IMR-90 (cell line): ENCODE measurements around the gene CCDC32. TPM values are rescaled to one million over a fixed set of nuclear protein-coding genes. Genes with fewer than 3 reads are reported as not detected.

Experiments used
- ATAC-seq: fragments of 200-7000 bp; cut with Tn5 transposase; 2 replicates; pipeline ENCODE4 v1.9.1; 2020; ENCODE audit warnings: low read depth, mild to moderate bottlenecking, moderate library complexity
- BruUV-seq: library from RNA; stranded (reverse); fragments of 400-500 nt; replicated peaks from 2 replicates; lab custom pipeline; 2021; lab: Mats Ljungman, UMichigan
- CTCF ChIA-PET: fragments of 300-600 bp; formaldehyde crosslinking; extraction: SDS; loops from one replicate; lab custom pipeline; 2021; ENCODE audit warnings: antibody characterized with exemption; lab: Yijun Ruan, JAX
- POLR2A ChIA-PET: fragments of 300-600 bp; sonication (Branson Sonifier 250); formaldehyde crosslinking; loops from one replicate; lab custom pipeline; 2022; ENCODE audit warnings: antibody characterized with exemption; ENCODE audit not compliant: unreplicated experiment; lab: Charles Lee
- DNase-seq: peaks from one replicate; pipeline ENCODE4 v3.0.0; 2013
- H2AFZ ChIP-seq: replicated peaks from 2 replicates; pipeline ENCODE3; 2013; ENCODE audit warnings: low read length, mild to moderate bottlenecking; ENCODE audit not compliant: poor library complexity
- H2AK5ac ChIP-seq: 2 replicates; pipeline ENCODE4 v1.6.1; 2013; ENCODE audit warnings: low read depth, low read length, inconsistent platforms
- H2AK9ac ChIP-seq: replicated peaks from 2 replicates; pipeline ENCODE3; 2013; ENCODE audit warnings: mild to moderate bottlenecking, low read depth, low read length, moderate library complexity; ENCODE audit not compliant: poor library complexity
- H2BK120ac ChIP-seq: 2 replicates; pipeline ENCODE4 v1.6.1; 2013; ENCODE audit warnings: low read depth, low read length, inconsistent platforms
- H2BK15ac ChIP-seq: 3 replicates; pipeline ENCODE4 v1.6.1; 2013; ENCODE audit warnings: low read depth, low read length, inconsistent platforms
- H2BK20ac ChIP-seq: 2 replicates; pipeline ENCODE4 v1.6.1; 2013; ENCODE audit warnings: low read depth, mild to moderate bottlenecking, inconsistent platforms, low read length, moderate library complexity
- H2BK5ac ChIP-seq: 2 replicates; pipeline ENCODE4 v1.6.1; 2013; ENCODE audit warnings: mild to moderate bottlenecking, low read depth, low read length, inconsistent platforms; ENCODE audit not compliant: poor library complexity, severe bottlenecking
- H3K14ac ChIP-seq: replicated peaks from 2 replicates; pipeline ENCODE4 v1.6.1; 2013; ENCODE audit warnings: low read depth, low read length, inconsistent platforms
- H3K18ac ChIP-seq: 2 replicates; pipeline ENCODE4 v1.6.1; 2013; ENCODE audit warnings: low read depth, low read length, control low read depth
- H3K23ac ChIP-seq: 2 replicates; pipeline ENCODE4 v1.6.1; 2013; ENCODE audit warnings: low read depth, low read length, inconsistent platforms
- H3K27ac ChIP-seq: 2 replicates; pipeline ENCODE4 v1.5.1; 2013; ENCODE audit warnings: mild to moderate bottlenecking, control low read depth, low read length; ENCODE audit not compliant: insufficient read depth
- H3K27me3 ChIP-seq: 2 replicates; pipeline ENCODE4 v1.6.1; 2013; ENCODE audit warnings: low read length; ENCODE audit not compliant: control insufficient read depth, insufficient read depth
- H3K36me3 ChIP-seq: 2 replicates; pipeline ENCODE4 v1.6.1; 2013; ENCODE audit warnings: low read length, mixed read lengths; ENCODE audit not compliant: control insufficient read depth, insufficient read depth
- H3K4ac ChIP-seq: 2 replicates; pipeline ENCODE4 v1.6.1; 2013; ENCODE audit warnings: low read depth, low read length, inconsistent platforms
- H3K4me1 ChIP-seq: 2 replicates; pipeline ENCODE4 v1.6.1; 2013; ENCODE audit warnings: low read length, mixed read lengths; ENCODE audit not compliant: control insufficient read depth, insufficient read depth
- H3K4me2 ChIP-seq: 2 replicates; pipeline ENCODE4 v1.6.1; 2013; ENCODE audit warnings: low read depth, mild to moderate bottlenecking, control low read depth, low read length, moderate library complexity
- H3K4me3 ChIP-seq: 2 replicates; pipeline ENCODE4 v1.5.1; 2013; ENCODE audit warnings: low read depth, mild to moderate bottlenecking, control low read depth, low read length, moderate library complexity; ENCODE audit not compliant: insufficient read depth
- H3K56ac ChIP-seq: 2 replicates; pipeline ENCODE4 v1.6.1; 2013; ENCODE audit warnings: low read length, inconsistent platforms; ENCODE audit not compliant: insufficient read depth; ENCODE audit errors: extremely low read depth
- H3K79me1 ChIP-seq, 2 experiments: 2 replicates each; pipeline ENCODE4 v1.6.1; 2013; ENCODE audit warnings: low read length in 2 of 2, inconsistent platforms in 1 of 2, low read depth in 1 of 2
- H3K9ac ChIP-seq: 2 replicates; pipeline ENCODE4 v1.6.1; 2013; ENCODE audit warnings: low read depth, low read length, control low read depth
- H3K9me1 ChIP-seq: 2 replicates; pipeline ENCODE4 v1.6.1; 2013; ENCODE audit warnings: low read length, inconsistent platforms; ENCODE audit not compliant: insufficient read depth
- H3K9me3 ChIP-seq: 2 replicates; pipeline ENCODE4 v1.6.1; 2013; ENCODE audit warnings: low read length; ENCODE audit not compliant: control insufficient read depth, insufficient read depth
- H4K20me1 ChIP-seq: 2 replicates; pipeline ENCODE4 v1.6.1; 2013; ENCODE audit warnings: low read length, inconsistent platforms; ENCODE audit not compliant: insufficient read depth
- H4K5ac ChIP-seq: 2 replicates; pipeline ENCODE4 v1.6.1; 2013; ENCODE audit warnings: mild to moderate bottlenecking, low read depth, low read length, control low read depth
- H4K8ac ChIP-seq, 2 experiments: 2 replicates each; pipeline ENCODE4 v1.6.1; 2013; ENCODE audit warnings: low read depth in 2 of 2, low read length in 2 of 2, control low read depth in 1 of 2, inconsistent platforms in 1 of 2
- H4K91ac ChIP-seq: 2 replicates; pipeline ENCODE4 v1.6.1; 2013; ENCODE audit warnings: low read depth, low read length, inconsistent platforms; ENCODE audit not compliant: insufficient read depth
- BHLHE40 ChIP-seq: fragments of 150-350 bp; IDR thresholded peaks from 2 replicates; pipeline ENCODE4 v1.6.1; 2016; ENCODE audit warnings: mild to moderate bottlenecking, low read depth, low read length
- CEBPB ChIP-seq: IDR thresholded peaks from 2 replicates; pipeline ENCODE4 v1.6.1; 2012; ENCODE audit warnings: low read depth, low read length, improper control_type of control experiment
- CHD1 ChIP-seq: IDR thresholded peaks from 2 replicates; pipeline ENCODE4 v1.6.1; 2012; ENCODE audit warnings: low read depth, low read length, improper control_type of control experiment
- CTCF ChIP-seq: conservative IDR thresholded peaks from 2 replicates; pipeline ENCODE4 v1.5.1; 2012; ENCODE audit warnings: mild to moderate bottlenecking, low read depth, low read length, improper control_type of control experiment
- ELK1 ChIP-seq: fragments of 150-350 bp; IDR thresholded peaks from 2 replicates; pipeline ENCODE4 v1.6.1; 2016; ENCODE audit warnings: low read depth, mild to moderate bottlenecking, low read length, moderate library complexity, borderline replicate concordance
- FOS ChIP-seq: fragments of 150-350 bp; IDR thresholded peaks from 2 replicates; pipeline ENCODE4 v1.6.1; 2016; ENCODE audit warnings: low read depth, low read length
- MAFK ChIP-seq: IDR thresholded peaks from 2 replicates; pipeline ENCODE4 v1.6.1; 2012; ENCODE audit warnings: low read depth, low read length, improper control_type of control experiment
- MAZ ChIP-seq: IDR thresholded peaks from 2 replicates; pipeline ENCODE4 v1.6.1; 2012; ENCODE audit warnings: low read depth, mild to moderate bottlenecking, low read length, improper control_type of control experiment, moderate library complexity, borderline replicate concordance
- MXI1 ChIP-seq: IDR thresholded peaks from 2 replicates; pipeline ENCODE4 v1.6.1; 2012; ENCODE audit warnings: low read depth, mild to moderate bottlenecking, low read length, moderate library complexity, borderline replicate concordance
- NFE2L2 ChIP-seq: fragments of 150-350 bp; IDR thresholded peaks from 2 replicates; pipeline ENCODE4 v1.6.1; 2016; ENCODE audit warnings: low read depth, mild to moderate bottlenecking, low read length
- POLR2A ChIP-seq: IDR thresholded peaks from 2 replicates; pipeline ENCODE4 v1.6.1; 2012; ENCODE audit warnings: mild to moderate bottlenecking, low read depth, low read length
- RAD21 ChIP-seq: IDR thresholded peaks from 2 replicates; pipeline ENCODE4 v1.6.1; 2012; ENCODE audit warnings: low read length, improper control_type of control experiment
- RCOR1 ChIP-seq: IDR thresholded peaks from 2 replicates; pipeline ENCODE4 v1.6.1; 2012; ENCODE audit warnings: mild to moderate bottlenecking, low read length, improper control_type of control experiment; ENCODE audit not compliant: insufficient replicate concordance
- RFX5 ChIP-seq: IDR thresholded peaks from 2 replicates; pipeline ENCODE4 v1.8.0; 2012; ENCODE audit warnings: low read depth, mild to moderate bottlenecking, low read length, moderate library complexity
- SMC3 ChIP-seq: fragments of 150-350 bp; IDR thresholded peaks from 2 replicates; pipeline ENCODE4 v1.6.1; 2016; ENCODE audit warnings: low read depth, mild to moderate bottlenecking, antibody characterized with exemption, low read length, moderate library complexity
- USF2 ChIP-seq: fragments of 150-350 bp; IDR thresholded peaks from 2 replicates; pipeline ENCODE4 v1.6.1; 2017; ENCODE audit warnings: mild to moderate bottlenecking, antibody characterized with exemption, low read length, low read depth
- WGBS, 2 experiments: methylation state at CpG; one replicate each; pipeline versions ENCODE4 v1.1.5 to v1.1.7; 2013; ENCODE audit warnings: missing lambda C conversion rate in 2 of 2; ENCODE audit not compliant: insufficient read length in 1 of 2; ENCODE audit errors: extremely low coverage in 2 of 2; 5-methylcytosine and 5-hydroxymethylcytosine counted together
- dilution Hi-C: fragments of 300-500 bp; cut with HindIII; formaldehyde crosslinking; loops from one replicate; pipeline ENCODE4 v1.14.3; 2018; ENCODE audit warnings: low sequenced_read_pairs; ENCODE audit not compliant: unreplicated experiment
- in situ Hi-C: fragments of 300-500 bp; cut with MboI; formaldehyde crosslinking; loops from 3 replicates; pipeline ENCODE4 v1.14.3; 2019; ENCODE audit warnings: low sequenced_read_pairs, inconsistent platforms, mixed read lengths
- intact Hi-C: fragments of 100-400 bp; cut with micrococcal nuclease; formaldehyde crosslinking; loops from 2 replicates; pipeline ENCODE4 v1.10.0; 2022
- polyA plus RNA-seq, 3 experiments: library from polyadenylated mRNA; depleted of rRNA; stranded (reverse); fragments of >200 nt; gene quantifications; 2 replicates each; pipeline ENCODE4 v1.2.3, GENCODE V29; 2012; ENCODE audit warnings: low replicate concordance in 1 of 3
- total RNA-seq: library from RNA; depleted of rRNA; stranded (reverse); fragments of >200 nt; gene quantifications from 2 replicates; pipeline ENCODE4 v1.2.3, GENCODE V29; 2012

CCDC32 gene
- total and polyA plus RNA-seq, 2 of the 4 experiments (the other 2 are of a cell fraction): 14.8 to 15.1 TPM

GRCh38 chr15:40510201-40510600 is 54.6 kb downstream of the CCDC32 start:
- Histone ChIP-seq H3K79me1 (no peaks in the 10 kb centered on the region), H3K9me1 (no peaks in the 10 kb centered on the region), H4K5ac (no peak overlapping the region), H3K4me2 (no peak overlapping the region), H3K23ac (no peak overlapping the region), H3K9ac (no peak overlapping the region), H3K36me3 (no peaks in the 10 kb centered on the region), H2AK9ac (no peak overlapping the region), H3K14ac (no peak overlapping the region), H3K9me3 (no peaks in the 10 kb centered on the region), H4K20me1 (no peaks in the 10 kb centered on the region), H2AK5ac (no peak overlapping the region), H3K56ac (no peak overlapping the region), H2BK20ac (no peak overlapping the region), H4K8ac (no peak overlapping the region), H2AFZ (no peak overlapping the region), H4K91ac (no peak overlapping the region), H2BK120ac (no peak overlapping the region), H3K4me3 (no peak overlapping the region), H3K4ac (no peak overlapping the region), H2BK15ac (no peak overlapping the region), H2BK5ac (no peak overlapping the region), H3K27ac (no peak overlapping the region), H3K27me3 (peaks cover 34% of the 10 kb centered on the region), H3K4me1 (peaks cover 4% of the 10 kb centered on the region; the same call in 1 of the 2 replicates), H3K18ac (no peak overlapping the region)
- intact Hi-C loops (loop anchor here (5.0 kb wide), 1 partner anchor 68 kb away; the partner anchor contains the start of gene BAHD1), in situ Hi-C loops (no loop called here), dilution Hi-C loops (no loop called here)
- WGBS, 2 experiments: 80% methylated on average over 1 of the region's 2 CpGs; no CpG with 5 or more reads in 1 of the 2 experiments
- CTCF ChIA-PET: no interaction called here
- no peak for DNase-seq
- no TSS peak for BruUV-seq
- ATAC-seq: no peak
- TF ChIP-seq CHD1 (no peak), CTCF (no peak), POLR2A (no peak), USF2 (no peak), SMC3 (no peak), MXI1 (no peak), MAZ (no peak), RCOR1 (no peak), MAFK (no peak), FOS (no peak), BHLHE40 (no peak), ELK1 (no peak), RAD21 (no peak), NFE2L2 (no peak), CEBPB (no peak), RFX5 (no peak)
- POLR2A ChIA-PET: no interaction called here
